Ovary (tissue), 9 donors: Measurements from ENCODE around the gene C1orf159. TPM values are rescaled to one million over a fixed set of nuclear protein-coding genes. Genes with fewer than 3 reads are reported as not detected.

ENCODE experiments used
- DNase-seq, 5 donors: peaks; one replicate each; pipeline ENCODE4 v3.0.0-alpha.2; 2019 to 2020
- H3K27ac ChIP-seq, 2 donors: fragments of 200-600 bp; one replicate each; pipeline versions ENCODE4 v1.5.1 to v1.8.0; 2019 to 2022
- H3K27me3 ChIP-seq: fragments of 200-600 bp; one replicate; pipeline ENCODE4 v1.8.0; 2022
- H3K36me3 ChIP-seq: fragments of 200-600 bp; sonication (generic); one replicate; pipeline ENCODE4 v1.5.1; 2019
- H3K4me1 ChIP-seq: one replicate; pipeline ENCODE4 v1.8.1; 2013; ENCODE audit warnings: mild to moderate bottlenecking, moderate library complexity; ENCODE audit not compliant: insufficient read depth
- H3K4me3 ChIP-seq: fragments of 200-600 bp; sonication (generic); one replicate; pipeline ENCODE4 v1.5.1; 2017
- H3K9me3 ChIP-seq, 2 donors: fragments of 200-600 bp in 1 of 2; sonication (generic) in 1 of 2; one replicate each; pipeline versions ENCODE4 v1.5.1 to v1.8.1; 2013 to 2019; ENCODE audit warnings: mild to moderate bottlenecking in 1 of 2, moderate library complexity in 1 of 2
- EP300 ChIP-seq: sonication (generic); formaldehyde crosslinking; IDR thresholded peaks from one replicate; pipeline ENCODE4 v1.6.1; 2017; ENCODE audit warnings: antibody characterized with exemption
- POLR2A ChIP-seq: fragments of 450-650 bp; IDR thresholded peaks from one replicate; pipeline ENCODE4 v1.6.1; 2017; ENCODE audit warnings: antibody characterized with exemption, mild to moderate bottlenecking, moderate library complexity
- WGBS, 3 donors: extraction: QIAGEN DNeasy Blood & Tissue Kit in 1 of 3; methylation state at CpG; one replicate each; pipeline versions ENCODE4 v1.1.5 to v1.1.7; 2013 to 2017; 5-methylcytosine and 5-hydroxymethylcytosine counted together
- intact Hi-C, 4 donors: fragments of 100-400 bp; cut with DNase I; formaldehyde crosslinking; loops; one replicate each; pipeline versions ENCODE4 v1.11.0 to v1.15.1; 2022 to 2023
- polyA plus RNA-seq, 2 donors: library from polyadenylated mRNA; stranded (reverse); fragments of 200-250 nt in 1 of 2; fragments of 350-450 nt in 1 of 2; fragmentation: Illumina TruSeq in 1 of 2; extraction: RNeasy Lipid Tissue Mini Kit (QIAGEN cat#74804) in 1 of 2; gene quantifications; one replicate each; pipeline ENCODE4 v1.2.3, GENCODE V29; 2013 to 2014
- total RNA-seq, 7 donors: library from RNA; depleted of rRNA in 2 of 7; stranded (reverse); fragments of >200 nt in 2 of 7; fragmentation: NEBNext Ultra II Directional in 3 of 7; extraction: Animal tissue kit (Norgen Biotek cat#: 25700) in 3 of 7; gene quantifications; one replicate each; pipeline versions ENCODE4 v1.1.0 to v1.2.4, GENCODE V29; 2016 to 2023
- TF ChIP-seq, protein P1 (sequence below), 3 donors: fragments of 450-650 bp in 2 of 3; fragments of 200-600 bp in 1 of 3; IDR thresholded peaks; one replicate each; pipeline versions ENCODE4 v1.5.1 to v1.8.0; 2016 to 2022; ENCODE audit warnings: antibody characterized with exemption in 3 of 3, mild to moderate bottlenecking in 1 of 3
- donor health status: DM: no; HTN: no; CAD: no; lungs with moderate emphysema.
- donor health status: DM: no; HTN: no; CAD: no.
- donor health status: Bipolar disorder and iron deficiency.
- donor health status: DM: yes; HTN: yes; CAD: no.
- donor health status: DM: no; HTN: no; CAD: no.
- donor health status: DM: yes; HTN: yes; CAD: no.

The C1orf159 gene
- total and polyA plus RNA-seq, 9 donors = 0.28 to 22.1 (median 9.4) TPM

- no peak for TF ChIP-seq POLR2A
- TF ChIP-seq, protein P1, sequence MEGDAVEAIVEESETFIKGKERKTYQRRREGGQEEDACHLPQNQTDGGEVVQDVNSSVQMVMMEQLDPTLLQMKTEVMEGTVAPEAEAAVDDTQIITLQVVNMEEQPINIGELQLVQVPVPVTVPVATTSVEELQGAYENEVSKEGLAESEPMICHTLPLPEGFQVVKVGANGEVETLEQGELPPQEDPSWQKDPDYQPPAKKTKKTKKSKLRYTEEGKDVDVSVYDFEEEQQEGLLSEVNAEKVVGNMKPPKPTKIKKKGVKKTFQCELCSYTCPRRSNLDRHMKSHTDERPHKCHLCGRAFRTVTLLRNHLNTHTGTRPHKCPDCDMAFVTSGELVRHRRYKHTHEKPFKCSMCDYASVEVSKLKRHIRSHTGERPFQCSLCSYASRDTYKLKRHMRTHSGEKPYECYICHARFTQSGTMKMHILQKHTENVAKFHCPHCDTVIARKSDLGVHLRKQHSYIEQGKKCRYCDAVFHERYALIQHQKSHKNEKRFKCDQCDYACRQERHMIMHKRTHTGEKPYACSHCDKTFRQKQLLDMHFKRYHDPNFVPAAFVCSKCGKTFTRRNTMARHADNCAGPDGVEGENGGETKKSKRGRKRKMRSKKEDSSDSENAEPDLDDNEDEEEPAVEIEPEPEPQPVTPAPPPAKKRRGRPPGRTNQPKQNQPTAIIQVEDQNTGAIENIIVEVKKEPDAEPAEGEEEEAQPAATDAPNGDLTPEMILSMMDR (IDR thresholded peaks at IDR 0.05) = no peak
- TF ChIP-seq EP300 = no peak
- Histone ChIP-seq H3K4me3 (no peak overlapping the region), H3K36me3 (no peaks in the 10 kb centered on the region), H3K9me3 (no peaks in the 10 kb centered on the region), H3K27me3 (no peaks in the 10 kb centered on the region), H3K4me1 (no peaks in the 10 kb centered on the region), H3K27ac (no peak overlapping the region)
- DNase-seq = no peak
- intact Hi-C loops = loop anchor here in 1 of 4 donors (10.0 kb wide), 1 partner anchor 247 kb away; no protein-coding TSS in a partner anchor
- 85 to 90% (median 89%) methylated on average over 22 to 25 of the region's 25 CpGs for WGBS, 3 donors
Measured at GRCh38 chr1:1047963-1048362, 67.9 kb downstream of the C1orf159 start.

DNA sequence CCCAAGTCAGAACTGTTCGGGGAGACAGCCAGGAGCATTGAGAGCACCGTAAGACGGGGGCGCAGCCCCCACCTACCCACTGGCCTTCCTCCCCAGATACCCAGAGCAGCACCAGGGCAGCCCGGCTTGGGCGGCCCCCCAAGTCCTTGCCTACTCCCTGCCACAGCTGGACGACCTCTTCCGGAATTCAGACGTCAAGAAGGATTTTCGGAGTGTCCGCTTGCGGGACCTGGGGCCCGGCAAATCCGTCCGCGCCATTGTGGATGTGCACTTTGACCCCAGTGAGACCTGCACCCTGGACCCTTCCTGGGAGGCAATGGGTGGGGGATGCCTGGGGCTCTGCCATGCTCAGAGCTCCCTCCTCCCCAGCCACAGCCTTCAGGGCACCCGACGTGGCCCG, 68.5 kb downstream of the C1orf159 start:
- Histone ChIP-seq H3K27me3 (no peaks in the 10 kb centered on the region), H3K27ac (no peak overlapping the region), H3K36me3 (no peaks in the 10 kb centered on the region), H3K9me3 (no peaks in the 10 kb centered on the region), H3K4me1 (no peaks in the 10 kb centered on the region), H3K4me3 (no peak overlapping the region)
- intact Hi-C loops = loop anchor here in 1 of 4 donors (10.0 kb wide), 1 partner anchor 247 kb away; no protein-coding TSS in a partner anchor
- DNase-seq = no peak
- 93 to 94% (median 93%) methylated on average over 17 to 19 of the region's 19 CpGs for WGBS, 3 donors
- TF ChIP-seq, protein P1 (IDR thresholded peaks at IDR 0.05) = no peak
- no peak for TF ChIP-seq POLR2A
- no peak for TF ChIP-seq EP300

DNA sequence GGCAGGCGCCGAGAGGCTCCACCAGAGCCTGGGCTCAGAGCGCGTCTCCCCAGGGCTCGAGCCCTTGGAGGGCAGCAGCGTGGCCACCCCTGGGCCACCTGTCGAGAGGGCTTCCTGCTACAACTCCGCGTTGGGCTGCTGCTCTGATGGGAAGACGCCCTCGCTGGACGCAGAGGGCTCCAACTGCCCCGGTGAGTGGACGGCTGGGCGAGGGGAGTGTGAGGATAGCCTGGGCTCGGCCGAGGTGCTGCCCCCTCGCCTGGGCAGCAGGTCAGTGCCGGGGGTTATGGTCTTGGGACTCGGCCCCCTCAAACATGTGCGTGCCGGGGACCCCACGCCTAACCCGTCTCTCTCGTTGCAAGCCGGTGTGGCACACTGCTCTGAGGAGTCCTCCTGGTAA, 69.1 kb downstream of the C1orf159 start:
- no peaks in the 10 kb centered on the region for H3K36me3 ChIP-seq
- WGBS, 3 donors = 92 to 95% (median 93%) methylated on average over 26 of the region's 26 CpGs
- no peaks in the 10 kb centered on the region for H3K27me3 ChIP-seq
- no peak overlapping the region for H3K4me3 ChIP-seq
- intact Hi-C loops = loop anchor here in 1 of 4 donors (10.0 kb wide), 1 partner anchor 248 kb away; no protein-coding TSS in a partner anchor
- no peaks in the 10 kb centered on the region for H3K4me1 ChIP-seq
- TF ChIP-seq, protein P1 (IDR thresholded peaks at IDR 0.05) = no peak
- TF ChIP-seq POLR2A (no peak), EP300 (no peak)
- no peak for DNase-seq
- no peaks in the 10 kb centered on the region for H3K9me3 ChIP-seq
- no peak overlapping the region for H3K27ac ChIP-seq

GRCh38 chr1:1046243-1046642, 69.6 kb downstream of the C1orf159 start:
- Histone ChIP-seq H3K4me1 (no peaks in the 10 kb centered on the region), H3K27me3 (no peaks in the 10 kb centered on the region), H3K27ac (no peak overlapping the region), H3K36me3 (no peaks in the 10 kb centered on the region), H3K4me3 (no peak overlapping the region), H3K9me3 (no peaks in the 10 kb centered on the region)
- no peak for DNase-seq
- WGBS, 3 donors = 92 to 94% (median 93%) methylated on average over 20 of the region's 20 CpGs
- intact Hi-C loops = loop anchor here in 1 of 4 donors (10.0 kb wide), 1 partner anchor 249 kb away; no protein-coding TSS in a partner anchor
- TF ChIP-seq, protein P1 (IDR thresholded peaks at IDR 0.05) = no peak
- TF ChIP-seq POLR2A = no peak
- TF ChIP-seq EP300 = no peak
